Measurements from ENCODE around the gene GNAL. TPM values are rescaled to one million over a fixed set of nuclear protein-coding genes. Genes with fewer than 3 reads are reported as not detected.

The GNAL gene
- total RNA-seq, 1 donor from 2014 or later: 1.1 TPM

GRCh38 chr18:11672846-11673454, 16.1 kb upstream of the GNAL start:
- intact Hi-C loops (cut with micrococcal nuclease): no loop called here
- no peak for TF ChIP-seq CTCF (IDR thresholded peaks at IDR 0.05; ENCODE audit: borderline replicate concordance)
- H3K4me3 ChIP-seq: no peak overlapping the region

GRCh38 chr18:11673560-11673959, 15.5 kb upstream of the GNAL start:
- H3K27ac ChIP-seq (replicated peaks): no peak overlapping the region
- H3K4me1 ChIP-seq: no peaks in the 10 kb centered on the region
- TF ChIP-seq CTCF (IDR thresholded peaks at IDR 0.05; ENCODE audit: borderline replicate concordance): no peak
- no peak for DNase-seq
- H3K4me3 ChIP-seq: no peak overlapping the region
- intact Hi-C loops (cut with micrococcal nuclease): no loop called here
- H3K9me3 ChIP-seq (replicated peaks): no peaks in the 10 kb centered on the region
- H3K27me3 ChIP-seq (ENCODE audit: low read depth): peaks cover 81% of the 10 kb centered on the region
- H3K36me3 ChIP-seq: no peaks in the 10 kb centered on the region

More at GRCh38 chr18:11672846-11673454, 16.1 kb upstream of the GNAL start:
- Histone ChIP-seq H3K27me3 (ENCODE audit: low read depth) (peaks cover 75% of the 10 kb centered on the region), H3K9me3 (replicated peaks) (no peaks in the 10 kb centered on the region), H3K36me3 (no peaks in the 10 kb centered on the region), H3K4me1 (no peaks in the 10 kb centered on the region), H3K27ac (replicated peaks) (no peak overlapping the region)
- DNase-seq: no peak

GRCh38 chr18:11674119-11674518, 14.9 kb upstream of the GNAL start:
- H3K4me3 ChIP-seq: no peak overlapping the region
- no peaks in the 10 kb centered on the region for H3K36me3 ChIP-seq
- H3K27me3 ChIP-seq (ENCODE audit: low read depth): peaks cover 85% of the 10 kb centered on the region
- no peak overlapping the region for H3K27ac ChIP-seq (replicated peaks)
- TF ChIP-seq CTCF (IDR thresholded peaks at IDR 0.05; ENCODE audit: borderline replicate concordance): no peak
- intact Hi-C loops (cut with micrococcal nuclease): no loop called here
- DNase-seq: no peak
- H3K9me3 ChIP-seq (replicated peaks): no peaks in the 10 kb centered on the region
- no peaks in the 10 kb centered on the region for H3K4me1 ChIP-seq

- Histone ChIP-seq H3K27ac (replicated peaks) (no peak overlapping the region), H3K27me3 (ENCODE audit: low read depth) (peaks cover 96% of the 10 kb centered on the region), H3K36me3 (no peaks in the 10 kb centered on the region), H3K4me1 (no peaks in the 10 kb centered on the region), H3K9me3 (replicated peaks) (no peaks in the 10 kb centered on the region), H3K4me3 (no peak overlapping the region)
- intact Hi-C loops (cut with micrococcal nuclease): no loop called here
- DNase-seq: no peak
- TF ChIP-seq CTCF (IDR thresholded peaks at IDR 0.05; ENCODE audit: borderline replicate concordance): no peak
Measured at GRCh38 chr18:11676386-11676785, 12.7 kb upstream of the GNAL start.

- no peak for TF ChIP-seq CTCF (IDR thresholded peaks at IDR 0.05; ENCODE audit: borderline replicate concordance)
- Histone ChIP-seq H3K36me3 (no peaks in the 10 kb centered on the region), H3K4me3 (no peak overlapping the region), H3K27me3 (ENCODE audit: low read depth) (peaks cover 96% of the 10 kb centered on the region), H3K4me1 (no peaks in the 10 kb centered on the region), H3K9me3 (replicated peaks) (no peaks in the 10 kb centered on the region), H3K27ac (replicated peaks) (no peak overlapping the region)
- intact Hi-C loops (cut with micrococcal nuclease): no loop called here
- no peak for DNase-seq
Measured at GRCh38 chr18:11676867-11677266, 12.2 kb upstream of the GNAL start.

Data from left ventricle myocardium inferior (tissue), 1 donor.